ENCODE measurements around the gene PRKG1.

PRKG1 gene

GRCh38 chr10:51786016-51786683 is 711.9 kb downstream of the PRKG1 start:
- no peak for DNase-seq

- DNase-seq: no peak
Observed at GRCh38 chr10:51786684-51787035, 712.4 kb downstream of the PRKG1 start.

DNA sequence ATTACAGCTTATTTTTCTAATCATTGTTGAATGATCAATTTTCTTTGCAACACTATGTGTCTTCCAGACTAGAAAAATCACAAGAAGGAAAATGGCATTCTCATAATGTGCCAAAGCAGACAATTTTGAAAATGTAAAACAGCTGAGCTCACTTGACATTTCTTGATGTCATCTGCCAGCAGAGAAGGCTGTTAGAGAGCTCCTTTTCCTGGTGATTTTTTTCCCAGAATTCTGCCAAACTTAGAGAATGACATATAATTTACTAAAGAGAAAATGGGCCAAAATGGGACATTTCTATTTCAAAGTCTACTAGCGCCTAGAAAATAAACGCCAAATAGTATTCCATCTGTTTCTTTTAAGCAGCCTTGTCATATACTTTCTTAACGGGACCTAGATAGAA is 714.0 kb downstream of the PRKG1 start:
- no peak for DNase-seq

DNA sequence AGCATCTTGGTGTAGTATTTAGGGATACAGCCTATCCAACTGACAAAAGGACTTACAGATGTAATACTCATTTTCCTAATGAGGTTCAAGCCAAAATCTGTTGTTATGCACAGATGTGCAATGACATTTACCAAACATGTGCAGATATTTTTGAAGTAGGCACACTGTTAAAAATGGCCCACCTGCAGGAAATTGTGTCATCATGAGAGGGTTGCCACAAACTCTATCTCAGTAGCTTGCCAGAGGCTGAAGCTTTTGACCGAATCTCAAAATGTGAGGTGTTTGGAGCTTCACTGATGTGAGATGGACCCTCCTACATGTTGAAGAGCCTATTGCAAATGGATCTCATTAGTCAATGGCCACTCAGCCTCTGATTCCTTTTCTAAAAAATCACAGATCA is 714.8 kb downstream of the PRKG1 start:
- DNase-seq: no peak

GRCh38 chr10:51789903-51790302 is 715.6 kb downstream of the PRKG1 start:
- no peak for DNase-seq

GRCh38 chr10:51792678-51793077 is 718.4 kb downstream of the PRKG1 start:
- DNase-seq: no peak

GRCh38 chr10:51800121-51800520 is 725.8 kb downstream of the PRKG1 start:
- no peak for DNase-seq

- DNase-seq: no peak
Observed at GRCh38 chr10:51800725-51801424, 726.6 kb downstream of the PRKG1 start.

GRCh38 chr10:51802030-51802429 is 727.7 kb downstream of the PRKG1 start:
- DNase-seq: no peak

DNA sequence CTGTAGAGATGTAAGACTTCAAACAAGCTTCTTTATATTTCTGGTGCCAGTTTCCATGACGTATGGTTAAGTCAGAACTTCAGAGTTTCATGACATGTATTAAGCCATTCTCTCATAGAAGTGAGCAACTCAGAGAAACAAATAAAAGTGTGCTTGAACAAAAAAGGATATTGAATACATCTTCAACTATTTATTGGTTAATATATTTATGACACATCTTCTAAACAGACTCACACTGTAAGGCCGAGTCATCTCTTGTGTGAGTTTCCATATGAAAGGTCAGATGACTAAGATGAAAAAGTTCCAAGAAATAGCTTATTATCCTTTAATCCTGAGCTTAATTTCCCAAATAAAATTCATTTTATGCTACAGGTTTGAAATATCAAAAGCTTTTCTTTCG is 730.6 kb downstream of the PRKG1 start:
- DNase-seq: no peak

DNA sequence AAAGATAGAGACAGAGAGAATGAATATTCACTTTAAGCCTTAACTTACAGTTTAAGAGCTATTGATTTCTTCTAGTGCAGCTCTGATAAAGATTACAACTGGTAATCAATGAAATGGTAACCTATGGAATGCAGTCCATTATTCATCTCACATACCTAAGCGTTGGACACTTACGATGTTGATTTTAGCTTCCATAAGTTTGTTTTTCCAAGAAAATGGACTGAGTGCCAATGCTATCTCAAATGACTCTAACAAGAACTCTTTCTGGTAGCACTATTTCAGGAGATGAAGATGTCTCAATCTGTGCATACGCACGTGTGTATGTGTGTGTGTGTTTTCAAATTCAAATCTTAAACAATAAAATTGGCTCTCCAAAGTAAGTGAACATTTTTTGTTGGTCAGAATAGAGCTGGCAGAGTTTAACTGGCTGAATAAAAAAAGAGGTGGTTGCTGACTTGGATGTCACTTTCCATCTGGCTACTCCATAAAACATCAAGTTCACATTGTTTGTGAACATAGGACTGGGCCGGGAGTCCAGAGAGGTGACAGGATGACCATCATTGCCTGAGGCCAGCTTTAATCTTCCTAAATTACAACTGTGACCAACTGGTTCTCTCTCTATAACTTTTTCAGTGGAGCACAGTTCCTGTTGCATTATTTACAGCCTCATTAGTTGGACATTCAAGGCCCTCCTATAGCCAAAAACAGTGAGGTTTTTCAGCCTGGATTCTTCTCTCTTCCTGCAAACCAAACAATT is 732.0 kb downstream of the PRKG1 start:
- no peak for DNase-seq

- no peak for DNase-seq
Observed at GRCh38 chr10:51808187-51808586, 733.9 kb downstream of the PRKG1 start.

DNA sequence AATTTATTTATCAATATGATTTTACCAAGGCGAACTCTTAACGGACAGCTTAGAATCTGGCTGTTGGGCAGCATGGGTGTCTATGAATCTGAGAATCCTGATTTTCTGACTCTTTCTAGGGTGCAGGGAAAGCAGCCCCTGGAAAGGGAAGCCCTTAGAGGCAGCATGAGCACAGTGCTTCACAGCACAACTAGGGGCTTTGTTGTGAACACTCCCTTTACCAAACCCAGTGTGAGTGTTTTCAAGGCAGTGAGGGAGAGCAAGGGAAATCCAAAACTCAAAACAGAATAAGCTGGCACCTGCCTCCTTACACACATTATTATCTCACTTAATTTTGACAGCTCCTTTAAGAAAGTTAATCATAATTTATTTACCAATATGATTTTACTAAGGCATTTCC is 741.4 kb downstream of the PRKG1 start:
- no peak for DNase-seq

DNA sequence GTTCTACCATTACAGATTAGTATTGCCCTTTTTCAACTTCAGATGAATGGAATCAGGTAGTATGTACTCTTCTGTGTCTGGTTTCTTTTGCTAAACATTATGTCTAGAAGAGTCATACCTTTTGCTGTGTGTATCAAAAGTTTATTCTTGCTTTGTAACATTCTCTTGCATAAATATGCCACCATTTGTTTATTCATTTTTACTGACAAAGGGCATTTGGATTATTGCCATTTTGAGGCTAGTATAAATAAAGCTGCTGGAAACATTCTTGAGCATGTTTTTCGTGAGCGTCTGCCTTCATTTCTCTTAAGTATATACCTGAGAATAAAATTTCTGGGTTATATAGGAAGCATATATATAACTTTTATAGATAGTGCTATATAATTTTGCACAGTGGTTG is 746.8 kb downstream of the PRKG1 start:
- no peak for DNase-seq

DNA sequence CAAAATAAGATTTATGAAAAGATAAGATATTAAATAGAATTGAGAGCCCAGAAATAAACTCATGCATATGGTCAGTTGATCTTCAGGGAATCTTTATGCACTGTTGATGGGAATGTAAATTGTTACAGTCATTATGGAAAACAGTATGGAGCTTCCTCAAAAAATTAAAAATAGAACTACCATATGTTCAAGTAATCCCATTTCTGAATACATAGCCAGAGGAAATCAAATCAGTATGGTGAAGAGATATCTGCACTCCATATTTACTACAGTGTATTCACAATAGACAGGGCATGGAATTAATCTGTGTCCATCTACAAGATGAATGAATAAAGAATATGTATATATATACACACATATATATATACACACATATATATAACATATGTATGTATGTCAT is 747.5 kb downstream of the PRKG1 start:
- DNase-seq: no peak

DNA sequence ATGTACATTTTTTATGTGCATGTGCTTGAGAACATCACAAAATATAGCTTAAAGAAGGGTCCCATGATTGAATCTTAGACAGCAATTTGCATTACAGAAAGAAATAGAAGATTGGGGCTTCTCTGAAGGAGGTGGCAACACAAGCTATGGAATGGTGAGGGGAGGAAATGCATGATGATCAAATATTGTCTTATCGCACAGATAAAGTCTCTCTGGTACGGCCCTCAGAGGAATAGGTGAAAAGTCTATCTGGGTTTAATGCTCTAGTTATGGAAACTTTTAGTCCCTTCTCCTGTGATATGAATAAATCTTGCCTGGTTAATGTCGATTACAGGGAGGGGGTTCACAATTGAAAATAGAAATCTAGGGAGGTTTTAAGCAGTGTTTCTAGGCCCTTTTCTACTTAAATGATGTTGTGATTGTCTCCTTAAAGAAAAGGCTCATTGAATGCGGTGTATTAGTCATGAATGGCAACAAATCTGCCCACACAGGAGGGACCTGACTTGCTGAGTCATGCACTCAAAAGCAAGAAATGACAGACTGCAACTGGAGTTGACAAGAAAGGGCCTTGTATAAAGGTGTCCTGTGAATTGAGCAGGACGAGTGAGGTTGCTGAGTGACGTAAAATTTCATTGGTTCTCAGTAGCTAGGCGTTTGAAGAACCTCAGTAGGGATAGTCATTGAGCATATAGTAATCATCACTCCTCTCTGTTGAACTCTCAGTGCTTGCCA is 758.5 kb downstream of the PRKG1 start:
- peak in 1 of 2 experiments; percentile 1 for DNase-seq

DNA sequence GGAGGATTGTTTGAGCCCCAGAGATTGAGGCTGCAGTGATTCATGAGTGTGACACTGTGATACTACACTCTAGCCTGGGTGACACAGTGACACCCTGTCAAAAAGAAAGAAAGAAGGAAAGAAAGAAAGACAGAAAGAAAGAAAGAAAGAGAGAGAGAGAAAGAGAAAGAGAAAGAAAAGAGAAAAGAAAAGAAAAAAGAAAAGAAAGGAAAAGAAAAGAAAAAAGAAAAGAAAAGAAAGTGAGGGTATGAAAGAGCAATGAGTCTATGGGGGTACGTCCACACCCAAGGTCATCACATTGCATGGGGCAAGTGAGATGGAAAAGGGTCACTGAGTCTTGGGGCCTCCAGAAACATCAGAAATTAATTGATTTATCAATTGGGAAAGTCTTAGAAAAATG is 760.3 kb downstream of the PRKG1 start:
- no peak for DNase-seq

GRCh38 chr10:51838471-51838870 is 764.2 kb downstream of the PRKG1 start:
- no peak for DNase-seq

DNA sequence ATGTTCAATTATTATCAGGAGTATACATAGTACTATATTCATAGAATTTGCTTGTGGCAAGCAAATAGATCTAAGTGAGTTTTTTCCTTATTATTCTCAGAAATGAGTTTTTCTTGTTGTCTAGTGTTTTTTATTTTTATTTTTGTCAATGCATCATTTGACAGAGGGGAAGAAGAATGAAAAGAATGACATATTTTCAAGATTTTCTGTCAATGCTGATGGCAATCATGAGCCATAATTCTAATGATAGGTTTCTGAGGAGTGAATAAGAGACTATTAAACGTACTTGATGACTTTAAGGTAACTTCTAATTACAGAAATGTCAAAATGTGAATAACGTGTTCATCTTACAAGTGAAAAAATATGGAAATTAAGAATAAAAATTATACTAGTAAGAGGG is 769.7 kb downstream of the PRKG1 start:
- no peak for DNase-seq

GRCh38 chr10:51846856-51847506 is 772.7 kb downstream of the PRKG1 start:
- no peak for DNase-seq

- DNase-seq: no peak
Observed at GRCh38 chr10:51852297-51852696, 778.0 kb downstream of the PRKG1 start.

DNA sequence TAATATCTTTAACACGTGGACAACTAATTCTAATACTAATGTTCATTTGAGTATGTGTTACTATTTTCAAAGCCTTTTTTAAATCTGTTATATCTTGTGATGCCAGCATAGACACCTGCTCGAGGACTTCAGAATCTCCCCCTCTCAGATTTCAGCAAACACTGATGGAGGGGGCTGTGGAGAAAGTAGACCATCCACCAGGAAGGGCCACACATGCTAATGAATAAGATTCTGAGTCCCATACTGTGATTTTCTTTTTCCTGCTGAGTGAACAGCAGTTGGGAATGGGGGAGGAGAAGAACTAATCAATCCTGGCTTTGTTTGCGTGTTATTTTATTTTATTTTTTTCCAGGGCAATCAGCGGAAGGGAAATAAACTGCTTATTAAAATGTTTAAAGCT is 783.0 kb downstream of the PRKG1 start:
- no peak for DNase-seq

DNA sequence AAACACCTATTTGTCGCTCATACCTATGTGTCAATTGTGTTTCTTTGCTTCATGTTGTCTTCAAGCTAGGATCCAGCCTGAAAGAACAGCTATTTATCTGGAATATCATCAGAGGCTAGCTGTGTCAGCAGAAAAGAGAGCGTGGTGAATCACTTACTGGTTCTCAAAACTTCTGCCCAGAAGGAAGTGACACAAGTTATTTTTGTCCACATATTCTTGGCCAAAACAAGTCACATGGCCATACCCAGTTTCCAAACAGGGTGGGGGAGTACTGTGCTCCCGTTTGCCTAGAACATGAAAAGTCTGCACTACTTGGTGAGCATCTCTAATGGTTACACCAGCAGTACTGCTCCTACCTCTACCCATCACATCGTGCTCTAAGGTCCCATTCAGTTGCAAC is 786.0 kb downstream of the PRKG1 start:
- no peak for DNase-seq
